T-helper 17 cell (primary cell): Measurements from ENCODE around the gene DFFB. TPM values are rescaled to one million over a fixed set of nuclear protein-coding genes. Genes with fewer than 3 reads are reported as not detected.
A peak's percentile ranks its signal among the peaks of the same experiment; 100 is the strongest.

Experiments used
- ATAC-seq: fragments of 150-1000 bp; cut with Tn5 transposase; 2 replicates; pipeline ENCODE4 v1.10.0; 2021; ENCODE audit warnings: mild to moderate bottlenecking, moderate library complexity
- DNase-seq, 3 donors: peaks; one replicate each; pipeline versions ENCODE4 v3.0.0 to v3.0.0-alpha.2; 2020 to 2021
- H3K9me3 ChIP-seq: one replicate; pipeline ENCODE4 v1.7.0; 2013; ENCODE audit warnings: low read length, mild to moderate bottlenecking; ENCODE audit not compliant: control insufficient read depth, poor library complexity, severe bottlenecking
- H3K27ac Mint-ChIP-seq: one replicate; pipeline ENCODE4 v1.8.0; 2022; ENCODE audit warnings: mild to moderate bottlenecking, moderate library complexity, mixed read lengths
- H3K27me3 Mint-ChIP-seq: one replicate; pipeline ENCODE4 v1.8.0; 2022; ENCODE audit warnings: mixed read lengths
- H3K36me3 Mint-ChIP-seq: one replicate; pipeline ENCODE4 v1.8.0; 2022; ENCODE audit warnings: low read depth, mixed read lengths
- H3K4me1 Mint-ChIP-seq: one replicate; pipeline ENCODE4 v1.8.0; 2022; ENCODE audit warnings: mild to moderate bottlenecking, mixed read lengths
- H3K4me3 Mint-ChIP-seq: one replicate; pipeline ENCODE4 v1.8.0; 2022; ENCODE audit warnings: mild to moderate bottlenecking, moderate library complexity, mixed read lengths
- total RNA-seq, 4 donors: library from RNA in 2 of 4; stranded (reverse) in 2 of 4; gene quantifications; one replicate each; pipeline ENCODE4 v1.2.3 and lab custom pipeline; 2022 to 2026

The DFFB gene
- total RNA-seq, 2 donors from 2014 or later: 14.9 to 15.3 TPM

DNA sequence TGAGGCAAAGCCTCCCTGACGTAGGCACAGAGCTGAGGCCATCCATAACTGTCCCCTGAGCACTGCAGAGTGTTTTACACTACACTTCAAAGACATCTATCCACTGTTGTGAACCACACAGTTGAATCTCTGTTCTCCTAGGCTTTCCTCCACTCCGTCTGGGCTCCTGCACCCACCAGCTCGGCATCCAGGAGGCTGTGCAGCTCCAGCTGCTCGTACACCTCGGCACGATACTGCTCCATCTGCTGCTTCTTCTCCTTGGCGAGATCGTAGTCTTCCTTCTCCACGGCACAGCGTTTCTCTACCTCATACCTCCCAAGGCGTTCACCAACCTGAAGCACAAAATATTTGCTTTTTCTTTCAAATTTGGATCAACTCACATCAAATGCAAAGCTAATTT lies 18.5 kb upstream of the DFFB start:
- Mint-ChIP-seq H3K27me3 (no peaks in the 10 kb centered on the region), H3K27ac (no peak overlapping the region)
- ATAC-seq: no peak

DNA sequence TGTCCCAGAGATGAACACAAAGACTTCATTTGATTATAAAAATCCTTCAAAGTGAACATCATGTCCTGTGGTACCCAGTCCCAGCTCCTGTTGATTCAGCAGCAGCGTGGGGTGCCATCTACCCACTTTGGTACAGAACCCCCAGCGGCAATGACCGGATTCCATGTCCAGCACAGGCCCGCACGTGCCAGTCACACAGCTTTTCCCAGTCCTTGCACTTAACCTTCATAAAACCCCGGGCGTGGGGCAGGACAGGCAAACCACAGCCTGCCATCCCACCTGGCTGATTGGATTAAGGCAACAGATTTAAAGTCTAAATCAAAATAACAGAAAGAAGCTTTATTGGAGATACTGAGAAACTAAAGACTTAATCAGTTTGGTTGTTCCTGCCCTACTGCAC lies 15.8 kb upstream of the DFFB start:
- ATAC-seq (no peak), DNase-seq (no peak)
- no peak overlapping the region for H3K4me3 Mint-ChIP-seq
- H3K9me3 ChIP-seq: peaks cover 3% of the 10 kb centered on the region
- no peaks in the 10 kb centered on the region for H3K4me1 Mint-ChIP-seq
- peaks cover 6% of the 10 kb centered on the region for H3K36me3 Mint-ChIP-seq
- H3K27ac Mint-ChIP-seq: no peak overlapping the region
- no peaks in the 10 kb centered on the region for H3K27me3 Mint-ChIP-seq

More for the DNA sequence above, 18.5 kb upstream of the DFFB start:
- Mint-ChIP-seq H3K36me3 (peaks cover 12% of the 10 kb centered on the region), H3K4me1 (no peaks in the 10 kb centered on the region), H3K4me3 (no peak overlapping the region)
- no peak for DNase-seq
- H3K9me3 ChIP-seq: peaks cover 3% of the 10 kb centered on the region

DNA sequence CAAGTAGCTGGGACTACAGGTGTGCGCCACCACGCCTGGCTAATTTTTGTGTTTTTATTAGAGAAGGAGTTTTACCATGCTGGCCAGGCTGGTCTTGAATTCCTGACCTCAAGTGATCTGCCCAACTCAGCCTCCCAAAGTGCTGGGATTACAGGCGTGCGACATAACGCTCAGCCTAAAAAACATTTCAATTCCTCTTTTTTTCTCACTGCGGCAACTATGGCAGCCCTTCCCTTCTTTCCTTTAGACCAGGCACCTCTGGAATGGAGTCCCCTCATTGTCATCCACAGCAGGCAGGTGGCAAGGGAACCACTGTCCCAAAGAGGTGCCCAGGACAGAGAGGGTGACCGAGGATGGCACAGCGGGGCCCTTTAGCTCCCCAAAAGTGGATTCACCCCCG lies 14.4 kb upstream of the DFFB start:
- ATAC-seq (no peak), DNase-seq (no peak)
- Mint-ChIP-seq H3K4me1 (peaks cover 3% of the 10 kb centered on the region), H3K4me3 (no peak overlapping the region), H3K36me3 (peaks cover 8% of the 10 kb centered on the region), H3K27me3 (no peaks in the 10 kb centered on the region), H3K27ac (no peak overlapping the region)
- no peaks in the 10 kb centered on the region for H3K9me3 ChIP-seq

DNA sequence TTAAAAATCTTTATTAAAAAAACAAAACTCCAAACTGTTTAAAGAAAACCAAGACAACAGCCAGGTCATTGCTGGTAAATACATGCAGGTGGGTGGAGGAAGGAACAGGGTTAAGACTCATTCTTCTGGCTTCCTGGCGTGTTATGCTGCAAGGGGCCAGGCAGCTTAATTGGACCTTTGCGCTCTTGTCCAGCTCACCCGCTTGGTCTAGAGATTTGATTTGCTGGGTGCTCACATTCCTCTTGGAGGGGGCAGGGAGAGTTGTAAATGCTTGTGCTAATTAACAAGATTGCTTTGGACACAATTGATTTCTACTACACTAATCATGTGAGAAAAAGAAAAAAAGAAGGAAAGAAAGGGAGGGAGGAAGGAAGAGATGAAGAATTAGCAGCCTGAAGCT lies 10.7 kb upstream of the DFFB start:
- no peaks in the 10 kb centered on the region for H3K9me3 ChIP-seq
- DNase-seq (no peak), ATAC-seq (no peak)
- H3K27ac Mint-ChIP-seq: peak overlapping the region; percentile 39
- no peaks in the 10 kb centered on the region for H3K27me3 Mint-ChIP-seq
- H3K4me1 Mint-ChIP-seq: peaks cover 4% of the 10 kb centered on the region
- H3K36me3 Mint-ChIP-seq: peaks cover 3% of the 10 kb centered on the region
- no peak overlapping the region for H3K4me3 Mint-ChIP-seq

DNA sequence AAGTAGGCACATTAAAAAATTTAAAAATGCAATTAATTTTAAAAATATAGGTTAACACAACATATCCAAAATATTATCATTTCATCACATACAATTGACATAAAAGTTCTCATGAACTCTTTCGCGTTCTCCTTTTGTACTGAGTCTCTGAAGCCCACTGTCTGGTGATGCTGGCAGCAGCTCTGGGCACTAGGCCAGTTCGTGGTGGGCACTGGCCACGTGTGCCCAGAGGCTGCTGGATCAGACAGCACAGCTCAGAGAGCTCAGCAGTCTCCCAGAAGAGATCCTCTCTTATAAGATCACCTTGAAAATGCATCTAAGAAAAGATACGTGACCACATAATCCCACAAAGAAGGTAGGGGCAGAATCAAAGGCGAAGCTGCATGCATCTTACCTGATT lies 10.2 kb upstream of the DFFB start:
- Mint-ChIP-seq H3K4me1 (peaks cover 4% of the 10 kb centered on the region), H3K36me3 (peaks cover 3% of the 10 kb centered on the region), H3K27ac (peak overlapping the region; percentile 39), H3K4me3 (no peak overlapping the region), H3K27me3 (no peaks in the 10 kb centered on the region)
- DNase-seq (no peak), ATAC-seq (no peak)
- no peaks in the 10 kb centered on the region for H3K9me3 ChIP-seq

DNA sequence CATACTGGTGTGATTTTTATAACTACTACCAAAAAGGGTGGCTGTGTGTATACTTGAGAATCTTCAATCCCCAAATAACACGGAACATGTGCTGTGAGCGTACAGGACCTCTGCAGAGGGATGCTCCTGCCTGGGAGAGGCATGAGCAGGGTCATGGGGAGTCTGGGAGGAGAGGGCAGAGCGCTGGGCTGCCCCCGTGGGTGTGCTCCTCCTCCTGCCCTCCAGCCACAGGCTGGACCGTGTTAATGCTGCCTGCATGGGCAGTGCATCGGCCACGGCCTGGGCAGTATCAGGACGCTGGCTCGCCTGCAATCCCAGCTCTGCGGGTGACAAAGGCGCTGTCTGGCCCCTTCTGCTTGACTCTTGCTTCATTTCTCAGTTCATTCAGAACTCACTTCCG lies 6.4 kb upstream of the DFFB start:
- H3K36me3 Mint-ChIP-seq: peaks cover 3% of the 10 kb centered on the region
- H3K27me3 Mint-ChIP-seq: no peaks in the 10 kb centered on the region
- DNase-seq (no peak), ATAC-seq (no peak)
- H3K4me1 Mint-ChIP-seq: peaks cover 13% of the 10 kb centered on the region
- H3K9me3 ChIP-seq: no peaks in the 10 kb centered on the region
- H3K4me3 Mint-ChIP-seq: no peak overlapping the region
- no peak overlapping the region for H3K27ac Mint-ChIP-seq

DNA sequence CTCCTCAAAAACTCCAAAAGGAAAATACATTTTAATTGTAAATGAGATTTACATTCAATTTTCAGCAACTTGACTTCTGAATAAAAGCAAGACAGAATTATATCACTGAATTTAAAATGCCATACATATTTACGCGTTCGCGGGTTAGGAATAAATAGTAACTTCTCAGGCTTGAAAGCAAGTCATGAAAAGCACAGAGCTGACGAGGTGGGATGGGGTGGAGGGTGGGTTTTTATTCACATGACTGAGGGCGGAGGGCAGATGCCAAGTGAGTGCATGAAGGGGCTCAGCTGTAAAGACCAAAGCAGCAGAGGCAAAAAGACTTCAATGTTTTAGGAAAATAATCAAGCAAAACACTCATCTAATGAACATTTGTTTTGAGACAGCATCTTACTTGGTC lies 6.0 kb upstream of the DFFB start:
- no peak overlapping the region for H3K4me3 Mint-ChIP-seq
- peaks cover 13% of the 10 kb centered on the region for H3K4me1 Mint-ChIP-seq
- H3K9me3 ChIP-seq: no peaks in the 10 kb centered on the region
- H3K27me3 Mint-ChIP-seq: no peaks in the 10 kb centered on the region
- peaks cover 3% of the 10 kb centered on the region for H3K36me3 Mint-ChIP-seq
- DNase-seq: no peak
- ATAC-seq: no peak
- H3K27ac Mint-ChIP-seq: no peak overlapping the region

DNA sequence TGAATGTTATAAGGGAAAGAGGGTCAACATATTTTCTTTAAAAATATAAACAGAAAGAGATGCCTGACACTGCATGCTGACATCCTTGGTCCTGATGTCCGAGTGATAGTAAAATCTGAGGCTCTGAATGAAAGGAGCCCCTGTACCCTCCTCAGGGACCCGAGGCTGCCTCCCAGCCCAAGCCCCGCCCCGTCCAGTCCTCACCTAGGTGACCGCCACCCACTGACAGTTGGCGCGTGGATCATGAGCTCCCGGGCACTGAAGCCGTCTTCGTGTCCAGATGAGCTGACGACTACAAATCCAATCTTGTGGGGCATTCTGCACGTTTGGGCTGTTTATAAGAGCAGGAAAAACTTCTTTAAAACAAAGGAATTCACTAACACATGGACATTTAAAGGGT lies 5.2 kb upstream of the DFFB start:
- Mint-ChIP-seq H3K4me3 (no peak overlapping the region), H3K36me3 (peaks cover 3% of the 10 kb centered on the region), H3K4me1 (peaks cover 11% of the 10 kb centered on the region), H3K27me3 (no peaks in the 10 kb centered on the region), H3K27ac (no peak overlapping the region)
- DNase-seq (no peak), ATAC-seq (no peak)
- H3K9me3 ChIP-seq: no peaks in the 10 kb centered on the region

DNA sequence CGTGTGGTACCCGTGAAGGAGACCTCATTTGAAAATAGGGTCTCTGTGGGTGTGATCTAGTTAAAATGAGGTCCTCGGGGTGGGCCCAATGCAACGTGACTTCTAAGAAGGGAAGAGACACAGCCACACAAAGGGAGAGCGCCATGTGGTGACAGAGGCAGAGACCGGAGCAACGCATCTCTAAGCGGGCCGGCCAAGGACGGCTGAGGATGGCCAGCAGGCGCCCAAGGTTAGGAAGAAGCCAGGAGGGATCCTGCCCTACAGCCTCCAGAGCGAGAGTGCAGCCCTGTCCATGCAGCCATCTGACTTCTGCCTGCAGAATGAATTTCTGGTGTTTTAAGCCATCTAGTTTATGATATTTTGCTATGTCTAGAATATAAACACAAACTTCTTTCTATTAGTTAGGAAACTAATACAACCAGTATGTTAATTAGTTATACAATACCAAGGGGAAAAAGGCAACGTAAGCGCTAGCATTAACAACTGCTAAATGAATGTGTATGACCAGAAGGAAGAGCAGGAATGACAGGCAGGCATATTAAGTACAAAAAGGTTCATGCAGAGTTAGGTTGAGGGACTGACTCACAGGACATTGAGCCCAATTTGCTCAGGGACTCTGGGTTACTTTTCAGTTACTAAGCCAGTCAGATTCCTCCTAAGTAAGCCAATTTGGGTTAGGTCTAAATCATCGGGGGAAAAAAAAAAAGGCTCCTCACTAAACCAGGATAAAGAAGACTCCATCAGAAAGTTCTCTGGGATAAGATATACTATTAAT lies 4.4 kb upstream of the DFFB start:
- H3K4me3 Mint-ChIP-seq: no peak overlapping the region
- H3K27ac Mint-ChIP-seq: no peak overlapping the region
- no peaks in the 10 kb centered on the region for H3K9me3 ChIP-seq
- peaks cover under 1% of the 10 kb centered on the region for H3K36me3 Mint-ChIP-seq
- H3K27me3 Mint-ChIP-seq: no peaks in the 10 kb centered on the region
- no peak for DNase-seq
- no peak for ATAC-seq
- peaks cover 12% of the 10 kb centered on the region for H3K4me1 Mint-ChIP-seq

DNA sequence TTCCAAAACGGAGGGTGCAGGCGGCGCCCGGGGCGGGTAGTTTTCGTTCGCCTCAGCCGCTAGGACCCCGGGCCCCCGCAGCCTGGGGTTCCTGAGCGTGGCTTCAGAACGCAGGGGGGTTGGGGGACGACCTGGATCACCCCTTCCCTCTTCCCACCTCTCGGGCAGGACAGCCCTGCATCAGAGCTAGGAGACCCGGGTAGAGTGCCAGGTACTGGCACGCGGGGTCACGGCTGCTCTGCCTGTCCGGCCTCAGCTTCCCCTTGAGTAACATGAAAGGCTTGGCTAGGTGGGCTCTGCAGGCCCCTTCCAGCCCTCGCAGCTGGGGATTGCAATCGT lies 484 bp downstream of the DFFB start:
- Mint-ChIP-seq H3K36me3 (no peaks in the 10 kb centered on the region), H3K27me3 (no peaks in the 10 kb centered on the region), H3K27ac (peak overlapping the region; percentile 92), H3K4me3 (peak overlapping the region; percentile 99), H3K4me1 (peaks cover 18% of the 10 kb centered on the region)
- H3K9me3 ChIP-seq: no peaks in the 10 kb centered on the region
- DNase-seq (no peak), ATAC-seq (no peak)

DNA sequence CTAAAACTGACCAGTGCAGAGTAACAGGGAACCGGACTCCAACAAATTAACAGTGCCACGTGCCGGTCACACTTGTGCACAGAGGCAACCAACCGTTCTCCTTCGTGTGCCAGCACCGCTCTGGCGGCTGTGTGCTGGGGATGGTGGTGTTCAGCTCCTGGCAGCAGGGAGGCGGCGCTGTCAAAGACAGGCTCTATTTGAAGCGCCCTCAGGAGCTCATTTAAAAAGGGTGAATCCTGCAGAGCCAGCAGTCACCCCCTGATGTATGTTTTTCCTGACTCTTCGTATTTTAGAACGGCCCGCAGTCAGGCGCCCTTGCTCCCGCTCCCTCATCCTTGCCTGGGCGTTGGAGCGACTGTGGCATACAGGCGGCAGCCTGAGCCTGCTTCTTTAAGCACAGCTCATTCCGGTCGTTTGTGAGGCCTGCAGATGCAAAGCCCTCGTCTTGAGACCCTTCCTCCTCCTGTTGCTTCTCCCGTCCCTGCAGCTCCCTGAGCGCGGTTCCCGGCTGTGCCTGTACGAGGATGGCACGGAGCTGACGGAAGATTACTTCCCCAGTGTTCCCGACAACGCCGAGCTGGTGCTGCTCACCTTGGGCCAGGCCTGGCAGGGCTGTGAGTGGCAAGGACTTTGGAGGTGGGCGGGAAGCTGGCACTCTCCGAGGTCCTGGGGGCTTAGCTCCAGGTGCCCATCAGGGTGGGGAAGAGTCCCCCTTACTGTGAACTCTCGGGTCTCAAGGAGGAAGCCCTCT lies 1.1 kb downstream of the DFFB start:
- DNase-seq: no peak
- H3K27me3 Mint-ChIP-seq: no peaks in the 10 kb centered on the region
- peaks cover 14% of the 10 kb centered on the region for H3K4me1 Mint-ChIP-seq
- no peak for ATAC-seq
- H3K4me3 Mint-ChIP-seq: peak overlapping the region; percentile 99
- no peaks in the 10 kb centered on the region for H3K9me3 ChIP-seq
- H3K36me3 Mint-ChIP-seq: no peaks in the 10 kb centered on the region
- peak overlapping the region; percentile 78 for H3K27ac Mint-ChIP-seq

DNA sequence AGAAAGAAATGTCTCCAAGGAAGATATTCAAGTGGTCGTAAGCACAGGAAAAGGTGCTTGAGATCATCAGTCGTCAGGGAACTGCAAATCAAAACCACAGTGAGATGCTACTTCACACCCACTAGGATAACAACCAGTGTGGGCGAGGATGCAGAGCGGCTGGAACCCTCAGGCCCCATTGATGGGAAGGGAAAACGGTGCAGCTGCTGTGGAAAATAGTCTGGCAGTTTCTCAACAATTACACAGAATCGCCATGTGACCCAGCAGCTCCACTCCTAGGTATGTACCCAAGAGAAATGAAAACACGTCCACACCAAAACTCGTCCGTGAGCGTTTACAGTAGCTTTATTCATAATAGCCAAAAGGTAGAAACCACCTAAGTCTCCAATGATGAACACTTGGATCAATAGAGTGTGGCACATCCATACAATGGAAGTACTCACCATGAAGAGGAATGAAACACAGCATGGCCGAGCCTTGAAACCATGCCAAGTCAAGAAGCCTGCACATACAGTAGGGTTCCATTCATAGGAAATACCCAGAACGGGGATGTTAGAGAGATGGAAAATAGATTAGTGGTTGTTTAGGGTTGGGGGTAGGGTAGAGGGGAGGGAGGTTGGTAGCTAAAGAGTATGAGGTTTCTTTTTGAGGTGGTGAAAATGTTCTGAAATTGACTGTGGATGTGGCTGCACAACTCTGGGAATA lies 6.1 kb downstream of the DFFB start:
- Mint-ChIP-seq H3K27me3 (no peaks in the 10 kb centered on the region), H3K4me3 (no peak overlapping the region), H3K4me1 (peaks cover 10% of the 10 kb centered on the region), H3K27ac (no peak overlapping the region), H3K36me3 (no peaks in the 10 kb centered on the region)
- H3K9me3 ChIP-seq: no peaks in the 10 kb centered on the region
- ATAC-seq (no peak), DNase-seq (no peak)

DNA sequence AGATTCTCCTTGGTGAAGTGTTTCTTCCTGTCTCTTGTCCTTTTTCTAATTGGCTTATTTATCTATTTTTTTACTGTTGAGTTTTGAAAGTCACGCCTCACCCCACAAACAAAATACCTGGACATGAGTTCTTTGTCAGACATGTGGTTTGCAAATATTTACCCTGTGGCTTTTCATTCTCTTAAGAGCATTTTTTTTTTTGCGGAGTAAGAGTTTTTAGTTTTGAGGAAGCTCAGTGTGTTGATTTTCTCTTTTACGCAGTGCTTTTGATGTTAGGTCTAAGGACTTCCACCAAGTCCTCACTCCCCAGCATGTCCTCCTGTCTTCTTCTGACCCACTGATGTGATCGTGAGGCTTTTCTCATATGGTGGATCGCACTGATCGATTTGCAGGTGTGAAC lies 7.6 kb downstream of the DFFB start:
- Mint-ChIP-seq H3K4me3 (no peak overlapping the region), H3K4me1 (peaks cover 6% of the 10 kb centered on the region), H3K36me3 (no peaks in the 10 kb centered on the region), H3K27ac (no peak overlapping the region), H3K27me3 (no peaks in the 10 kb centered on the region)
- ATAC-seq: no peak
- no peak for DNase-seq
- H3K9me3 ChIP-seq: no peaks in the 10 kb centered on the region
